ENCODE results near the gene VPS13A. TPM values are rescaled to one million over a fixed set of nuclear protein-coding genes. Genes with fewer than 3 reads are reported as not detected.
A peak's percentile ranks its signal among the peaks of the same experiment; 100 is the strongest.

The VPS13A gene
- total and polyA plus RNA-seq, 9 of the 15 experiments (the other 6 are each of a cell fraction or from before 2014, with no cell fraction given) = 5.6 to 29.9 (median 14.7) TPM

DNA sequence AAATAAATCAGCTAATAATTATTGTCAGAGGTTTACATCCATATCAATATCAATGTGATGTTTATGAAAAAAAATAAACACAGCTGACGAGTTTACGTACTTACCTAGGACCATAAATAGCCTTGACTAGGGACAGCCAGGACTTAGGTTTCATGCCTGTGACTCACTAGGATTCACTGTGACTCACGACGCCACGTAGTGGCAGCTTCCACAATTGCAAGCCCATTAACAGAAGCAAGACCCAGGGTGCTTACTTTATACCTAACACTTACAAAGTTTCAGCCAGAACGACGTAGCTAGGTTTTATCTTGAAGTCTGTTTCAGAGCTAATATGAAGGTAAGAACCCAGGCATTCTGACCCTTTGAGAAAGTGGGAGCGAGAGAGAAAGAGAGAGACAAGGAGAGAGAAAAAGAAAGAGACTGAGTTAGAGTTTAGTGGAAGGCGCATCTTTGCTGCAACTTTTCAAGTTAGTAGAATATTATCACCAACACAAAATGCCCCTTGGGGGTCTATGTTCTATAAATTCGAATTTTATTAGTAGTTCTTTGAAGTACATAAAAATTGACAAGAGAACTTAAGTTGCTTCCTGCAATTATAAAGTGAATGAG lies 279.6 kb downstream of the VPS13A start:
- peak; percentile 91 for FAIRE-seq
- in situ Hi-C loops (cut with MboI) = no loop called here
- TF ChIP-seq, protein P1, sequence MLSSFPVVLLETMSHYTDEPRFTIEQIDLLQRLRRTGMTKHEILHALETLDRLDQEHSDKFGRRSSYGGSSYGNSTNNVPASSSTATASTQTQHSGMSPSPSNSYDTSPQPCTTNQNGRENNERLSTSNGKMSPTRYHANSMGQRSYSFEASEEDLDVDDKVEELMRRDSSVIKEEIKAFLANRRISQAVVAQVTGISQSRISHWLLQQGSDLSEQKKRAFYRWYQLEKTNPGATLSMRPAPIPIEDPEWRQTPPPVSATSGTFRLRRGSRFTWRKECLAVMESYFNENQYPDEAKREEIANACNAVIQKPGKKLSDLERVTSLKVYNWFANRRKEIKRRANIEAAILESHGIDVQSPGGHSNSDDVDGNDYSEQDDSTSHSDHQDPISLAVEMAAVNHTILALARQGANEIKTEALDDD (IDR thresholded peaks at IDR 0.05) = peak; percentile 74; the same call in 1 of the 2 replicates
- TF ChIP-seq TOE1 (IDR thresholded peaks at IDR 0.05; ENCODE audit: borderline replicate concordance) (no peak), TOE1 (CRISPR knock-in tag; IDR thresholded peaks at IDR 0.05; ENCODE audit: borderline replicate concordance, low read depth) (no peak), NCOR1 (IDR thresholded peaks at IDR 0.05) (no peak), HMG20A (CRISPR knock-in tag; conservative IDR thresholded peaks at IDR 0.05) (no peak), E2F3 (CRISPR knock-in tag; IDR thresholded peaks at IDR 0.05) (no peak), SPI1 (IDR thresholded peaks at IDR 0.05; ENCODE audit: borderline replicate concordance, low read depth, low read length) (no peak), THRAP3 (IDR thresholded peaks at IDR 0.05; ENCODE audit: borderline replicate concordance) (no peak), JUND (IDR thresholded peaks at IDR 0.05; ENCODE audit: borderline replicate concordance, low read depth, low read length) (peak; percentile 42; the same call in 1 of the 2 replicates), JUND (tag; IDR thresholded peaks at IDR 0.05; ENCODE audit: borderline replicate concordance, low read depth, low read length) (no peak; the same call in 1 of the 3 replicates), CCNT2 (IDR thresholded peaks at IDR 0.05; ENCODE audit: borderline replicate concordance, extremely low read depth, insufficient read length, low read depth, low read length) (no peak), RAD21 (CRISPR knock-in tag; conservative IDR thresholded peaks at IDR 0.05 in 1 of 2, IDR thresholded peaks at IDR 0.05 in 1 of 2) (peak; percentile 21 to 47; a peak in 2 of 4 replicates), RBM15 (IDR thresholded peaks at IDR 0.05; ENCODE audit: insufficient read depth, low read length) (no peak)
- TF ChIP-seq, protein P2, sequence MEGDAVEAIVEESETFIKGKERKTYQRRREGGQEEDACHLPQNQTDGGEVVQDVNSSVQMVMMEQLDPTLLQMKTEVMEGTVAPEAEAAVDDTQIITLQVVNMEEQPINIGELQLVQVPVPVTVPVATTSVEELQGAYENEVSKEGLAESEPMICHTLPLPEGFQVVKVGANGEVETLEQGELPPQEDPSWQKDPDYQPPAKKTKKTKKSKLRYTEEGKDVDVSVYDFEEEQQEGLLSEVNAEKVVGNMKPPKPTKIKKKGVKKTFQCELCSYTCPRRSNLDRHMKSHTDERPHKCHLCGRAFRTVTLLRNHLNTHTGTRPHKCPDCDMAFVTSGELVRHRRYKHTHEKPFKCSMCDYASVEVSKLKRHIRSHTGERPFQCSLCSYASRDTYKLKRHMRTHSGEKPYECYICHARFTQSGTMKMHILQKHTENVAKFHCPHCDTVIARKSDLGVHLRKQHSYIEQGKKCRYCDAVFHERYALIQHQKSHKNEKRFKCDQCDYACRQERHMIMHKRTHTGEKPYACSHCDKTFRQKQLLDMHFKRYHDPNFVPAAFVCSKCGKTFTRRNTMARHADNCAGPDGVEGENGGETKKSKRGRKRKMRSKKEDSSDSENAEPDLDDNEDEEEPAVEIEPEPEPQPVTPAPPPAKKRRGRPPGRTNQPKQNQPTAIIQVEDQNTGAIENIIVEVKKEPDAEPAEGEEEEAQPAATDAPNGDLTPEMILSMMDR (IDR thresholded peaks at IDR 0.05 in 2 of 3, conservative IDR thresholded peaks at IDR 0.05 in 1 of 3; ENCODE audit: insufficient read depth in 2 of 3, low read depth in 1 of 3, low read length in 3 of 3) = peak; percentile 69 to 75 (median 73)
- TF ChIP-seq, protein P3, sequence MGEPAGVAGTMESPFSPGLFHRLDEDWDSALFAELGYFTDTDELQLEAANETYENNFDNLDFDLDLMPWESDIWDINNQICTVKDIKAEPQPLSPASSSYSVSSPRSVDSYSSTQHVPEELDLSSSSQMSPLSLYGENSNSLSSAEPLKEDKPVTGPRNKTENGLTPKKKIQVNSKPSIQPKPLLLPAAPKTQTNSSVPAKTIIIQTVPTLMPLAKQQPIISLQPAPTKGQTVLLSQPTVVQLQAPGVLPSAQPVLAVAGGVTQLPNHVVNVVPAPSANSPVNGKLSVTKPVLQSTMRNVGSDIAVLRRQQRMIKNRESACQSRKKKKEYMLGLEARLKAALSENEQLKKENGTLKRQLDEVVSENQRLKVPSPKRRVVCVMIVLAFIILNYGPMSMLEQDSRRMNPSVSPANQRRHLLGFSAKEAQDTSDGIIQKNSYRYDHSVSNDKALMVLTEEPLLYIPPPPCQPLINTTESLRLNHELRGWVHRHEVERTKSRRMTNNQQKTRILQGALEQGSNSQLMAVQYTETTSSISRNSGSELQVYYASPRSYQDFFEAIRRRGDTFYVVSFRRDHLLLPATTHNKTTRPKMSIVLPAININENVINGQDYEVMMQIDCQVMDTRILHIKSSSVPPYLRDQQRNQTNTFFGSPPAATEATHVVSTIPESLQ (CRISPR knock-in tag; IDR thresholded peaks at IDR 0.05) = no peak

More for the DNA sequence above, 279.6 kb downstream of the VPS13A start:
- WGBS (ENCODE audit: insufficient coverage, low coverage, missing lambda C conversion rate) = 11% methylated on average over 8 of the region's 10 CpGs
- H3K27ac ChIP-seq (ENCODE audit: extremely low read depth, low read depth, low read length) = no peak overlapping the region
- H3K9me1 ChIP-seq (ENCODE audit: control insufficient read depth, insufficient read depth, low read length) = no peaks in the 10 kb centered on the region
- H3K79me2 ChIP-seq (ENCODE audit: control insufficient read depth, insufficient read depth, low read length) = no peaks in the 10 kb centered on the region
- POLR2A ChIA-PET = no interaction called here
- H4K20me1 ChIP-seq (replicated peaks; ENCODE audit: control insufficient read depth, insufficient read depth, low read length) = no peaks in the 10 kb centered on the region
- no peaks in the 10 kb centered on the region for H3K9me3 ChIP-seq (replicated peaks; ENCODE audit: control insufficient read depth, insufficient read depth, low read depth, low read length)
- H2AFZ ChIP-seq (ENCODE audit: low read depth, low read length) = no peak overlapping the region
- H3K9ac ChIP-seq (ENCODE audit: insufficient read depth in 1 of 2, low read depth in 2 of 2, low read length in 2 of 2) = no peak overlapping the region
- ATAC-seq (peak; percentile 92), DNase-seq (ENCODE audit: extremely low read depth in 1 of 4, low spot score in 3 of 4) (peak; percentile 72 to 84 (median 76))
- BruUV-seq (replicated peaks) = no TSS peak
- CTCF ChIA-PET (ENCODE audit: low intra/inter-chr PET ratio) = interaction anchor here (0.5 to 0.6 kb wide), 3 partner anchors 484 to 778 kb away, joined by 3 read pairs; no protein-coding TSS in a partner anchor
- H3K4me1 ChIP-seq (replicated peaks in 1 of 2; ENCODE audit: control insufficient read depth in 2 of 2, insufficient read depth in 2 of 2, low read length in 2 of 2) = no peaks in the 10 kb centered on the region; a peak in 1 of 5 replicates
- peaks cover 0 to 17% of the 10 kb centered on the region in 2 experiments; a peak in 1 of 5 replicates for H3K27me3 ChIP-seq (ENCODE audit: control insufficient read depth in 2 of 2, insufficient read depth in 2 of 2, low read length in 2 of 2)
- no peak overlapping the region for H3K4me2 ChIP-seq (ENCODE audit: insufficient read depth, low read length)
- intact Hi-C loops (cut with micrococcal nuclease) = loop anchor here (5.0 to 10.0 kb wide), 3 partner anchors 190 to 665 kb away; partner anchors contain the start of gene GNA14
- H3K4me3 ChIP-seq = no peak overlapping the region
- no peaks in the 10 kb centered on the region for H3K36me3 ChIP-seq (ENCODE audit: control insufficient read depth, insufficient read depth, low read length)

Data from K562 (cell line).